ENCODE data around the gene MGMT.

DNA sequence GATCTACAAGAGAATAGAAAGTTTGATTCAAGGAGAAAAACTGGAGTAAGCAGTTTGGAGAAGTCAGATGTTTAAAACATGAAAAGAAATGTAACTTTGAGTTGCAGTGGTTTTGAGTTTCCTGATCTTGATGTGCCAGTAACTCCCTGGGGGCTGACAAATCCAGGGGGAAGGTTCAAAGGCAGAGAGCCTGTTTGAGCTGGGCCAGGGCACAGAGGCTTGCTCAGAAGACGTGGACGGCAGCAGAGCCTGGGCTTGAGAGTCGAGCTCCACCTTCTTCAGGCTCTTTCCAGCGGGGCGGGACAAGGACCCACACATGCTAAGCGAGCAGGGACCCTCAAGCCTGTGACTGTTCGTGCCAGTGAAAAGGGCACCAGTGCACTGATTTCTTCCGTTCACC is 176.2 kb downstream of the MGMT start:
- TF ChIP-seq CTCF (IDR thresholded peaks at IDR 0.05) (no peak), POLR2A (IDR thresholded peaks at IDR 0.05) (no peak)

Data from ovary (tissue), 3 donors.